H1 (cell line): ENCODE measurements around the gene NDRG2. TPM values are rescaled to one million over a fixed set of nuclear protein-coding genes. Genes with fewer than 3 reads are reported as not detected.

Experiments used
- BACH1 ChIP-seq: IDR thresholded peaks from 2 replicates; pipeline ENCODE4 v1.6.1; 2012; ENCODE audit warnings: low read length, improper control_type of control experiment
- BRCA1 ChIP-seq: IDR thresholded peaks from 2 replicates; pipeline ENCODE4 v1.6.1; 2012; ENCODE audit warnings: low read depth, low read length, improper control_type of control experiment
- CHD2 ChIP-seq: IDR thresholded peaks from 2 replicates; pipeline ENCODE4 v1.6.1; 2012; ENCODE audit warnings: low read length, improper control_type of control experiment
- CREB1 ChIP-seq: IDR thresholded peaks from 2 replicates; pipeline ENCODE4 v1.6.1; 2012; ENCODE audit warnings: inconsistent platforms
- GTF2F1 ChIP-seq: IDR thresholded peaks from 2 replicates; pipeline ENCODE4 v1.6.1; 2012; ENCODE audit warnings: low read depth, low read length, improper control_type of control experiment, borderline replicate concordance
- ZNF274 ChIP-seq: IDR thresholded peaks from 2 replicates; pipeline ENCODE4 v1.7.0; 2012; ENCODE audit warnings: low read length, borderline replicate concordance; ENCODE audit errors: extremely low read depth
- polyA plus RNA-seq, 7 experiments: library from polyadenylated mRNA; depleted of rRNA in 3 of 7; stranded (reverse) in 5 of 7; unstranded in 2 of 7; fragments of >200 nt in 5 of 7; fragments of 200-250 nt in 2 of 7; gene quantifications; 1 replicate in 5 of 7; 2 replicates in 1 of 7; 4 replicates in 1 of 7; pipeline versions ENCODE4 v1.2.1 to v1.2.3, GENCODE V29; 2011 to 2013; ENCODE audit warnings: missing spikeins in 2 of 7, mixed read lengths in 2 of 7
- total RNA-seq: library from RNA; stranded (reverse); fragmentation: NEBNext Ultra II Directional; extraction: Animal tissue kit (Norgen Biotek cat#: 25700); gene quantifications from 2 replicates; pipeline ENCODE4 v1.2.1, GENCODE V29; 2021
- TF ChIP-seq, protein P1 (sequence below), 3 experiments: IDR thresholded peaks; 1 replicate in 2 of 3; 2 replicates in 1 of 3; pipeline versions ENCODE4 v1.5.1 to v1.6.1; 2011; ENCODE audit warnings: low read length in 3 of 3, mild to moderate bottlenecking in 3 of 3, inconsistent platforms in 2 of 3, low read depth in 1 of 3, moderate library complexity in 1 of 3; ENCODE audit not compliant: insufficient read depth in 1 of 3; ENCODE audit errors: control extremely low read depth in 1 of 3
- TF ChIP-seq, protein P2 (sequence below): fragments of 300-600 bp; sonication (generic); IDR thresholded peaks from 2 replicates; pipeline ENCODE4 v1.7.1; 2012; ENCODE audit warnings: low read length, moderate library complexity, mild to moderate bottlenecking, inconsistent platforms; ENCODE audit not compliant: insufficient replicate concordance

NDRG2 gene
- total and polyA plus RNA-seq, 2 of the 8 experiments (the other 6 are each of a cell fraction or from before 2014, with no cell fraction given): 29.9 to 48.6 TPM

DNA sequence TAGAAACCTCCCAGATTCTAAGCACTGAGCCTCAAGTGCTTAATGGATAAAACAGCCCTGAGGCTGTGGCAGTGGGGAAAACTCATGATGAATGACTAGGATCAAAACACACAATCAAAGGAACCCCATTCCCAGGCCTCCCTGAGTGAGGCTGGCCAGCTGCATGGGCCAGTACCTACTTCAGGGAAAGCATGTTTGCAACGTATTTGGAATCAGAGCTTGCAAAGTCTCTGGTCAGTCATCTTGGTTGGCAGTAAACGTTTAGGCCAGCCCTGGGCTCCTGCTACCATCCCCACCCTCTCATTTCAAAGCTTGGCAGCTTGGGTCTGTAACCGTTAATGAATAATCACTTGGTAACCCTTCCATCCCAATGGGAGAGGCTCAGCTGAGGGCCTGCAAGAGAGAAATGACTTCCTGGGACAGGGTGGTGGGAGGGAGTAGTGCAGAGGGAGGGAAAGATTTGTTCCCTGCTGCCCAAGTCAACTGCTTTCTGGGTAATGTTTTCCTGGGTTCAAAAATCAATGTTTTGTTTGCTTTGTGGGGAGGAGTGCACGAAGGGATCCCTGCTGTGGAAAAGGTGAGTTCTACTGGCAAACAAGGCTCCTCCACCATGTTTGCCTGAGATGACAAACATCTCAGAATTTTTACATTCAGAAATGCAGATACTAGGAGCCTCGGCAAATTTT is 30.7 kb upstream of the NDRG2 start (continued):
- TF ChIP-seq, protein P1, sequence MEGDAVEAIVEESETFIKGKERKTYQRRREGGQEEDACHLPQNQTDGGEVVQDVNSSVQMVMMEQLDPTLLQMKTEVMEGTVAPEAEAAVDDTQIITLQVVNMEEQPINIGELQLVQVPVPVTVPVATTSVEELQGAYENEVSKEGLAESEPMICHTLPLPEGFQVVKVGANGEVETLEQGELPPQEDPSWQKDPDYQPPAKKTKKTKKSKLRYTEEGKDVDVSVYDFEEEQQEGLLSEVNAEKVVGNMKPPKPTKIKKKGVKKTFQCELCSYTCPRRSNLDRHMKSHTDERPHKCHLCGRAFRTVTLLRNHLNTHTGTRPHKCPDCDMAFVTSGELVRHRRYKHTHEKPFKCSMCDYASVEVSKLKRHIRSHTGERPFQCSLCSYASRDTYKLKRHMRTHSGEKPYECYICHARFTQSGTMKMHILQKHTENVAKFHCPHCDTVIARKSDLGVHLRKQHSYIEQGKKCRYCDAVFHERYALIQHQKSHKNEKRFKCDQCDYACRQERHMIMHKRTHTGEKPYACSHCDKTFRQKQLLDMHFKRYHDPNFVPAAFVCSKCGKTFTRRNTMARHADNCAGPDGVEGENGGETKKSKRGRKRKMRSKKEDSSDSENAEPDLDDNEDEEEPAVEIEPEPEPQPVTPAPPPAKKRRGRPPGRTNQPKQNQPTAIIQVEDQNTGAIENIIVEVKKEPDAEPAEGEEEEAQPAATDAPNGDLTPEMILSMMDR (IDR thresholded peaks at IDR 0.05; ENCODE audit: control extremely low read depth in 1 of 3, insufficient read depth in 1 of 3, low read depth in 1 of 3, low read length in 3 of 3): no peak
- TF ChIP-seq BACH1: no peak
- no peak for TF ChIP-seq CREB1
- no peak for TF ChIP-seq CHD2
- TF ChIP-seq ZNF274: no peak
- no peak for TF ChIP-seq GTF2F1
- TF ChIP-seq, protein P2, sequence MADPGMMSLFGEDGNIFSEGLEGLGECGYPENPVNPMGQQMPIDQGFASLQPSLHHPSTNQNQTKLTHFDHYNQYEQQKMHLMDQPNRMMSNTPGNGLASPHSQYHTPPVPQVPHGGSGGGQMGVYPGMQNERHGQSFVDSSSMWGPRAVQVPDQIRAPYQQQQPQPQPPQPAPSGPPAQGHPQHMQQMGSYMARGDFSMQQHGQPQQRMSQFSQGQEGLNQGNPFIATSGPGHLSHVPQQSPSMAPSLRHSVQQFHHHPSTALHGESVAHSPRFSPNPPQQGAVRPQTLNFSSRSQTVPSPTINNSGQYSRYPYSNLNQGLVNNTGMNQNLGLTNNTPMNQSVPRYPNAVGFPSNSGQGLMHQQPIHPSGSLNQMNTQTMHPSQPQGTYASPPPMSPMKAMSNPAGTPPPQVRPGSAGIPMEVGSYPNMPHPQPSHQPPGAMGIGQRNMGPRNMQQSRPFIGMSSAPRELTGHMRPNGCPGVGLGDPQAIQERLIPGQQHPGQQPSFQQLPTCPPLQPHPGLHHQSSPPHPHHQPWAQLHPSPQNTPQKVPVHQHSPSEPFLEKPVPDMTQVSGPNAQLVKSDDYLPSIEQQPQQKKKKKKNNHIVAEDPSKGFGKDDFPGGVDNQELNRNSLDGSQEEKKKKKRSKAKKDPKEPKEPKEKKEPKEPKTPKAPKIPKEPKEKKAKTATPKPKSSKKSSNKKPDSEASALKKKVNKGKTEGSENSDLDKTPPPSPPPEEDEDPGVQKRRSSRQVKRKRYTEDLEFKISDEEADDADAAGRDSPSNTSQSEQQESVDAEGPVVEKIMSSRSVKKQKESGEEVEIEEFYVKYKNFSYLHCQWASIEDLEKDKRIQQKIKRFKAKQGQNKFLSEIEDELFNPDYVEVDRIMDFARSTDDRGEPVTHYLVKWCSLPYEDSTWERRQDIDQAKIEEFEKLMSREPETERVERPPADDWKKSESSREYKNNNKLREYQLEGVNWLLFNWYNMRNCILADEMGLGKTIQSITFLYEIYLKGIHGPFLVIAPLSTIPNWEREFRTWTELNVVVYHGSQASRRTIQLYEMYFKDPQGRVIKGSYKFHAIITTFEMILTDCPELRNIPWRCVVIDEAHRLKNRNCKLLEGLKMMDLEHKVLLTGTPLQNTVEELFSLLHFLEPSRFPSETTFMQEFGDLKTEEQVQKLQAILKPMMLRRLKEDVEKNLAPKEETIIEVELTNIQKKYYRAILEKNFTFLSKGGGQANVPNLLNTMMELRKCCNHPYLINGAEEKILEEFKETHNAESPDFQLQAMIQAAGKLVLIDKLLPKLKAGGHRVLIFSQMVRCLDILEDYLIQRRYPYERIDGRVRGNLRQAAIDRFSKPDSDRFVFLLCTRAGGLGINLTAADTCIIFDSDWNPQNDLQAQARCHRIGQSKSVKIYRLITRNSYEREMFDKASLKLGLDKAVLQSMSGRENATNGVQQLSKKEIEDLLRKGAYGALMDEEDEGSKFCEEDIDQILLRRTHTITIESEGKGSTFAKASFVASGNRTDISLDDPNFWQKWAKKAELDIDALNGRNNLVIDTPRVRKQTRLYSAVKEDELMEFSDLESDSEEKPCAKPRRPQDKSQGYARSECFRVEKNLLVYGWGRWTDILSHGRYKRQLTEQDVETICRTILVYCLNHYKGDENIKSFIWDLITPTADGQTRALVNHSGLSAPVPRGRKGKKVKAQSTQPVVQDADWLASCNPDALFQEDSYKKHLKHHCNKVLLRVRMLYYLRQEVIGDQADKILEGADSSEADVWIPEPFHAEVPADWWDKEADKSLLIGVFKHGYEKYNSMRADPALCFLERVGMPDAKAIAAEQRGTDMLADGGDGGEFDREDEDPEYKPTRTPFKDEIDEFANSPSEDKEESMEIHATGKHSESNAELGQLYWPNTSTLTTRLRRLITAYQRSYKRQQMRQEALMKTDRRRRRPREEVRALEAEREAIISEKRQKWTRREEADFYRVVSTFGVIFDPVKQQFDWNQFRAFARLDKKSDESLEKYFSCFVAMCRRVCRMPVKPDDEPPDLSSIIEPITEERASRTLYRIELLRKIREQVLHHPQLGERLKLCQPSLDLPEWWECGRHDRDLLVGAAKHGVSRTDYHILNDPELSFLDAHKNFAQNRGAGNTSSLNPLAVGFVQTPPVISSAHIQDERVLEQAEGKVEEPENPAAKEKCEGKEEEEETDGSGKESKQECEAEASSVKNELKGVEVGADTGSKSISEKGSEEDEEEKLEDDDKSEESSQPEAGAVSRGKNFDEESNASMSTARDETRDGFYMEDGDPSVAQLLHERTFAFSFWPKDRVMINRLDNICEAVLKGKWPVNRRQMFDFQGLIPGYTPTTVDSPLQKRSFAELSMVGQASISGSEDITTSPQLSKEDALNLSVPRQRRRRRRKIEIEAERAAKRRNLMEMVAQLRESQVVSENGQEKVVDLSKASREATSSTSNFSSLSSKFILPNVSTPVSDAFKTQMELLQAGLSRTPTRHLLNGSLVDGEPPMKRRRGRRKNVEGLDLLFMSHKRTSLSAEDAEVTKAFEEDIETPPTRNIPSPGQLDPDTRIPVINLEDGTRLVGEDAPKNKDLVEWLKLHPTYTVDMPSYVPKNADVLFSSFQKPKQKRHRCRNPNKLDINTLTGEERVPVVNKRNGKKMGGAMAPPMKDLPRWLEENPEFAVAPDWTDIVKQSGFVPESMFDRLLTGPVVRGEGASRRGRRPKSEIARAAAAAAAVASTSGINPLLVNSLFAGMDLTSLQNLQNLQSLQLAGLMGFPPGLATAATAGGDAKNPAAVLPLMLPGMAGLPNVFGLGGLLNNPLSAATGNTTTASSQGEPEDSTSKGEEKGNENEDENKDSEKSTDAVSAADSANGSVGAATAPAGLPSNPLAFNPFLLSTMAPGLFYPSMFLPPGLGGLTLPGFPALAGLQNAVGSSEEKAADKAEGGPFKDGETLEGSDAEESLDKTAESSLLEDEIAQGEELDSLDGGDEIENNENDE: no peak
- TF ChIP-seq BRCA1: no peak
